ENCODE data around the gene C12orf42.
"Not testable (repeated sequence)": the region's sequence is repeated elsewhere in the genome, so short reads cannot be mapped to it uniquely, and the experiment has no call there.

Gene C12orf42

DNA sequence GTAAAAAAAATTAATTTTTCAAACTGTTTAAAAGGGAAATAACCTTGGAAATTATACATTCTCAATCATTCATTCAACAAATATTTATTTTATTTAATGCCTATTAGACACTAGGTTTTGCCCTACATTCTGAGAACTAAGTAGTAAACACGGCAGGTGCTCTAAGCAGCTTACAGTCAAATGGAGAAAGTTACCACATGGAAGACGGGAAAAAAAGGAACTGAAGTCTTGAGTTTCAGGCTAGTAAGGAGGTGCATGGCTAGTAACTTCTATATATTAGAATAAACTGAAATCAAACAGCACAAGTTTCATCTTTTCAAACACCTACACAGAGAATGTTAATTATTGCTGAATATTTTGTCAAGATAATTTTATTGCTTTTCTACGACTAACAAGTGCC is 52.9 kb downstream of the C12orf42 start:
- no peak overlapping the region for H3K4me3 ChIP-seq (ENCODE audit: low read length)
- TF ChIP-seq, protein P1, sequence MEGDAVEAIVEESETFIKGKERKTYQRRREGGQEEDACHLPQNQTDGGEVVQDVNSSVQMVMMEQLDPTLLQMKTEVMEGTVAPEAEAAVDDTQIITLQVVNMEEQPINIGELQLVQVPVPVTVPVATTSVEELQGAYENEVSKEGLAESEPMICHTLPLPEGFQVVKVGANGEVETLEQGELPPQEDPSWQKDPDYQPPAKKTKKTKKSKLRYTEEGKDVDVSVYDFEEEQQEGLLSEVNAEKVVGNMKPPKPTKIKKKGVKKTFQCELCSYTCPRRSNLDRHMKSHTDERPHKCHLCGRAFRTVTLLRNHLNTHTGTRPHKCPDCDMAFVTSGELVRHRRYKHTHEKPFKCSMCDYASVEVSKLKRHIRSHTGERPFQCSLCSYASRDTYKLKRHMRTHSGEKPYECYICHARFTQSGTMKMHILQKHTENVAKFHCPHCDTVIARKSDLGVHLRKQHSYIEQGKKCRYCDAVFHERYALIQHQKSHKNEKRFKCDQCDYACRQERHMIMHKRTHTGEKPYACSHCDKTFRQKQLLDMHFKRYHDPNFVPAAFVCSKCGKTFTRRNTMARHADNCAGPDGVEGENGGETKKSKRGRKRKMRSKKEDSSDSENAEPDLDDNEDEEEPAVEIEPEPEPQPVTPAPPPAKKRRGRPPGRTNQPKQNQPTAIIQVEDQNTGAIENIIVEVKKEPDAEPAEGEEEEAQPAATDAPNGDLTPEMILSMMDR (conservative IDR thresholded peaks at IDR 0.05; ENCODE audit: low read length): no peak

DNA sequence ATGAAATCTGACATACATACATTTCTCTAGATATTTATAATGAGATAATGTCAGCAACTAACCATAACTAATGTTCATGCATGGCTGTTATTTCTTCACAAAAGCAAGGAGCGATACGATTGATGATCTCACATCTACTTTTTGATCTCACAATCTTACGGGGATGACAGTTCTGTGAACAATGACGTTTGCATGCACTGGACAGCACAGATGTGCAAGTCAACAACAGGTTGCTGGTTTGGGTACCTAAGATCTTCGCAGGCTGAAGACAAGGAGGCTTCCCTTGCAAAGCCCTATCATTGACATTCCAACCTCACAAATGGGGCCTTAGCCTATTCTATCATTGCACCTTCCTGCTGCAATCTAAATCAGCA is 53.6 kb downstream of the C12orf42 start:
- no peak overlapping the region for H3K4me3 ChIP-seq (ENCODE audit: low read length)
- DNase-seq (ENCODE audit: low read depth): no peak
- TF ChIP-seq, protein P1 (conservative IDR thresholded peaks at IDR 0.05; ENCODE audit: low read length): no peak

More for the DNA sequence above, 52.9 kb downstream of the C12orf42 start:
- DNase-seq (ENCODE audit: low read depth): no peak

DNA sequence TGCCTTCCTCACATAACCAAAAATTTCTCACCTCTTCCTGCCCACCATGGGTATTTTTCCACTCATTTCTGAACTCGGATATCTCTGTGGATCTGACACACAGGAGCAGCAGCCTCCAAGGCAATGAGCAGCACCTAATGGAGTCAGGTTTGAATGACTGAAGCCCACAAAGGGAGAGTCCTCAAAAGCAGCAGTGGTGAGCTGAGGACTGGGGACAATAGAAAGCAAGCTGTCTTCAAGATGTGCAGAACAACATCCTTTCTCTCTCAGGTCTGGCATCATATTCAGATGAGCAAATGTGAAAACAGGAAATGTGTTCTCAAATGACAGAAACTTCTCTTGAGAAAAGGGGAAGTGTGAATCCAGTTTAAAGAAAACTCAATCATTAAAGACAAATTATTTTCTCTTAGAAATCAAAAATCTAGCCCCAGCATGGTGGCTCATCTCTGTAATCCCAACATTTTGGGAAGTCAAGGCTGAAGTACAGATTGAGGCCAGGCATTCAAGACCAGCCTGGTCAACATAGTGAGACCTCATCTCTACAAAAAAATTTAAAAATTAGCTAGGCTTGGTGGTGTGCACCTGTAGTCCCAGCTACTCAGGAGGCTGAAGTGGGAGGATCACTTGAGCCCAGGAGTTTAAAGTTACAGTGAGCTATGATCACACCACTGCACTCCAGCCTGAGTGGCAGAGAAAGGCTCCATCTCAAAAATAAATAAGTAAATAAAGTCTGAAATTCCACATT is 54.2 kb downstream of the C12orf42 start:
- DNase-seq (ENCODE audit: low read depth): no peak
- TF ChIP-seq, protein P1 (conservative IDR thresholded peaks at IDR 0.05; ENCODE audit: low read length): no peak
- H3K4me3 ChIP-seq (ENCODE audit: low read length): no peak overlapping the region

DNA sequence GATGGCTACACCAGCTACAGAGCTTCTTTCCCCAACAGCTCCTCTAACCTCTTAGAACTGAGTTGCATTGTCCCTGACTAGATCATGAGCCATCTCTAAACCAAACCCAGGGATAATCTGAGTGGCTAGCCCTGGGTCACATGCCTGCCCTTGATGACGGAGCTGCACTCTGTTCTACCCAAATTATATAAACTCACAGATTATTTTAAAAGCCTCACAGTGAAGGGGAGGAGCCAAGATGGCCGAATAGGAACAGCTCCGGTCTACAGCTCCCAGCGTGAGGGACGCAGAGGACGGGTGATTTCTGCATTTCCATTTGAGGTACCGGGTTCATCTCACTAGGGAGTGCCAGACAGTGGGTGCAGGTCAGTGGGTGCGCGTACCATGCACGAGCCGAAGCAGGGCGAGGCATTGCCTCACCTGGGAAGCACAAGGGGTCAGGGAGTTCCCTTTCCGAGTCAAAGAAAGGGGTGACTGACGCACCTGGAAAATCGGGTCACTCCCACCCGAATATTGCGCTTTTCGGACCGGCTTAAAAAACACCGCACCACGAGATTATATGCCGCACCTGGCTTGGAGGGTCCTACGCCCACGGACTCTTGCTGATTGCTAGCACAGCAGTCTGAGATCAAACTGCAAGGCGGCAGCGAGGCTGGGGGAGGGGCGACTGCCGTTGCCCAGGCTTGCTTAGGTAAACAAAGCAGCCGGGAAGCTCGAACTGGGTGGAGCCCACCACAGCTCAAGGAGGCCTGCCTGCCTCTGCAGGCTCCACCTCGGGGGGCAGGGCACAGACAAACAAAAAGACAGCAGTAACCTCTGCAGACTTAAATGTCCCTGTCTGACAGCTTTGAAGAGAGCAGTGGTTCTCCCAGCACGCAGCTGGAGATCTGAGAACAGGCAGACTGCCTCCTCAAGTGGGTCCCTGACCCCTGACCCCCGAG is 61.3 kb downstream of the C12orf42 start:
- DNase-seq (ENCODE audit: low read depth); H3K4me3 ChIP-seq (ENCODE audit: low read length): not testable (repeated sequence)

DNA sequence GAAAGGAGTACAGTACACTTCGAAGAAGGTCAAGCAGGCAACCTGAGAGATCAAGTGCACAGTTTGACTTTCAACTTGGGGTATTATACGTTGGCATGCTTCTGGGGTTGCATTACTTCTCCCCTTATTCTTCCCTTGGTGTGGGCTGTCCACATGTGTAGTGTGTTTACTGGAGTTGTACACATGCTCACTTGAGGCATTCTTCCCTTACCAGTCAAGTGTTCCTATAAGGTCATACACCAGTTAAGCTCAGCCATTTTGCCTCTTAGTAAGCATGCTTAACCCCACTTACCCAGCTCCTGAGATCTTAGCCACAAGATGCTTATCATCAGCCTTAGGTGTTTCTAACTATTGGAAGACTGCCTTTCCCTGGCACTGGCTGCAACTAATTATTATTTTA is 63.8 kb downstream of the C12orf42 start:
- TF ChIP-seq, protein P1 (conservative IDR thresholded peaks at IDR 0.05; ENCODE audit: low read length): no peak
- no peak for DNase-seq (ENCODE audit: low read depth)
- H3K4me3 ChIP-seq (ENCODE audit: low read length): no peak overlapping the region

DNA sequence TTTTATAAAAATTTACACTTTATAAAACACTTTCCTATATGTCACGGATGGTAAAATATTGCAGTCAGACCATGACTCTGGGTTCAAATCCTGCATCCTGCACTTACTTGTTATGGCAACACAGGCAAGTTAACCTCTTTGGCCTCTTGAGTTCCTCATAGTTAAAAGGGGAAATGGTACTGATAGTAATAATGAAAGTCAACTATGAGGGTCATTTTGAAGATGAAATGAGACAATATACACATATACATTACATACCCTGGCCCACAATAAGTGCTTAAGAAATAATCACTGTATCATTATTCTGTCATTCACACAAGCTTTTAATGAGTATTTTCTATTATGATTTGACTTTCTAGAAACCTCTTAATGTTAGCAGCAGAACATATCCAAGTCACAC is 64.4 kb downstream of the C12orf42 start:
- no peak for DNase-seq (ENCODE audit: low read depth)
- no peak overlapping the region for H3K4me3 ChIP-seq (ENCODE audit: low read length)
- TF ChIP-seq, protein P1 (conservative IDR thresholded peaks at IDR 0.05; ENCODE audit: low read length): no peak

- H3K4me3 ChIP-seq (ENCODE audit: low read length); DNase-seq (ENCODE audit: low read depth): not testable (repeated sequence)
Measured at GRCh38 chr12:103425674-103426073, 70.1 kb downstream of the C12orf42 start.

DNA sequence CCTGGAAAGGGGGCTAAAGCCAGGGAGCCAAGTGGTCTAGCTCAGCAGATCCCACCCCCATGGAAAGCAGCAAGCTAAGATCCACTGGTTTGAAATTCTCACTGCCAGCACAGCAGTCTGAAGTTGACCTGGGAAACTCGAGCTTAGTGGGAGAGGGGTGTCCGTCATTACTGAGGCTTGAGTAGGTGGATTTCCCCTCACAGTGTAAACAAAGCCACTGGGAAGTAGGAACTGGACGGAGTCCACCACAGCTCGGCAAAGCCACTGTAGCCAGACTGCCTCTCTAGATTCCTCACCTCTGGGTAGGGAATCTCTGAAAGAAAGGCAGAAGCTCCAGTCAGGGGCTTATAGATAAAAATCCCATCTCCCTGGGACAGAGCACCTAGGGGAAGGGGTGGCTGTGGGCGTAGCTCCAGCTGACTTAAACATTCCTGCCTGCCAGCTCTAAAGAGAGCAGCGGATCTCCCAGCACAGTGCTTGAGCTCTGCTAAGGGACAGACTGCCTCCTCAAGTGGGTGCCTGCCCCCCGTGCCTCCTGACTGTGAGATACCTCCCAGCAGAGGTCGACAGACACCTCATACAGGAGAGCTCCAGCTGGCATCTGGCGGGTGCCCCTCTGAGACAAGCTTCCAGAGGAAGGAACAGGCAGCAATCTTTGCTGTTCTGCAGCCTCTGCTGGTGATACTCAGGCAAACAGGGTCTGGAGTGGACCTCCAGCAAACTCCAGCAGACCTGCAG is 70.8 kb downstream of the C12orf42 start:
- DNase-seq (ENCODE audit: low read depth); H3K4me3 ChIP-seq (ENCODE audit: low read length): not testable (repeated sequence)
